NCI-H1105 (cell line): ENCODE results near the gene ZNF281.
"Not testable (repeated sequence)": the region's sequence is repeated elsewhere in the genome, so short reads cannot be mapped to it uniquely, and the experiment has no call there.

Experiments used
- DNase-seq: peaks from one replicate; lab custom pipeline; 2025; lab: John Stamatoyannopoulos, UW

Gene ZNF281

GRCh38 chr1:200428482-200429205, 18.8 kb upstream of the ZNF281 start:
- DNase-seq: no peak

GRCh38 chr1:200427744-200428143, 17.9 kb upstream of the ZNF281 start:
- DNase-seq: no peak

DNA sequence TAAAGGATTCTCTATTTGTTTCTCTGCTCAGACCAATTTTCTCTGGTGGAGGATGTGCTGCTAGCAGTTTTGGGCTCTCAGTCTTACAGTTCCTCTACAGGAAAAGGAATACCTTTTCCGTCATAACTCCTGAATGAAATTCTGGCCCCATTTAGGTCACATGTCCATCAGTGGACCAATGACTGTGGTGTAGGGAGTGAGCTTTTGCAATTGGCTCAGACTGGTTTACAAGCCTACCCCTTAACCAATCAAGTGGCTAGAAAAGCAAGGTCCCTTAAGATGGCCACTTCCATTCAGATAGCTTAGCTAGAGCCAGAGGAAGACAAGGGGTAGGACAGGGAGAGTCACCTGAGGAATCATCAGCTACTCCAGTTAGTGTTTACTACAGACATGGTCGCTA, 16.4 kb upstream of the ZNF281 start:
- DNase-seq: no peak

GRCh38 chr1:200423235-200423634, 13.4 kb upstream of the ZNF281 start:
- DNase-seq: no peak

GRCh38 chr1:200422211-200422610, 12.4 kb upstream of the ZNF281 start:
- no peak for DNase-seq

- DNase-seq: no peak
Observed at GRCh38 chr1:200415789-200416593, 6.2 kb upstream of the ZNF281 start.

DNA sequence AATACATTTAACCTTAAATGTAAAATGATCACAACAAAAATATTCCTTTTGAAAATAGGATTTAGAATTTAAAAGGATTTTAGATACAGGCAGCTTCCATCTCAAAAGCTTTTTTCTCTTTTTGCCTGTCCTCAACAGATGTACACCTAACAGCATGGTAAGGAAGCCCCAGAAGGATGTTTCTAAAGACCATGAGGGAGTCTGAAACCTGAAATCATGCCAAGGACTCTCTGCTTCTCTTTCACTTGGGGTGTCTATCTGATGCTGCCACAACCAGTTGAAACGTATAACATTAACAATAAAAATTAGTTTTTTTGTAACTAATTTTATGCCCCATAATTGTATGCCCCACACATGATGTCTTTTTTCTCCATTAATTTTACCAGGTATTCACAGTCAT, 5.4 kb upstream of the ZNF281 start:
- no peak for DNase-seq

- DNase-seq: no peak
Observed at GRCh38 chr1:200414657-200415056, 4.8 kb upstream of the ZNF281 start.

DNA sequence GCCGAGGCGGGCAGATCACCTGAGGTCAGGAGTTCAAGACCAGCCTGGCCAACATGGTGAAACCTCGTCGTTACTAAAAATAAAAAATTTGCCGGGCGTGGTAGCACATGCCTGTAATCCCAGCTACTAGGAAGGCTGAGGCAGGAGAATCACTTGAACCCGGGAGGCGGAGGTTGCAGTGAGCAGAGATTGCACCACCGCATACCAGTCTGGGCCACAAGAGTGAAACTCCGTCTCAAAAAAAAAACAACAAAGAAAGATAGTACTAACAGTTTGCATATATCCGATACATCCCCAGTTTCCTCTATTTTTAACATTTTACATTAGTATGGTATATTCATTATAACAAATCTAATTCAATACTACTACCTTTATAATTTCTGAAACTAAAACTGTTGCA, 3.9 kb upstream of the ZNF281 start:
- DNase-seq: not testable (repeated sequence)

DNA sequence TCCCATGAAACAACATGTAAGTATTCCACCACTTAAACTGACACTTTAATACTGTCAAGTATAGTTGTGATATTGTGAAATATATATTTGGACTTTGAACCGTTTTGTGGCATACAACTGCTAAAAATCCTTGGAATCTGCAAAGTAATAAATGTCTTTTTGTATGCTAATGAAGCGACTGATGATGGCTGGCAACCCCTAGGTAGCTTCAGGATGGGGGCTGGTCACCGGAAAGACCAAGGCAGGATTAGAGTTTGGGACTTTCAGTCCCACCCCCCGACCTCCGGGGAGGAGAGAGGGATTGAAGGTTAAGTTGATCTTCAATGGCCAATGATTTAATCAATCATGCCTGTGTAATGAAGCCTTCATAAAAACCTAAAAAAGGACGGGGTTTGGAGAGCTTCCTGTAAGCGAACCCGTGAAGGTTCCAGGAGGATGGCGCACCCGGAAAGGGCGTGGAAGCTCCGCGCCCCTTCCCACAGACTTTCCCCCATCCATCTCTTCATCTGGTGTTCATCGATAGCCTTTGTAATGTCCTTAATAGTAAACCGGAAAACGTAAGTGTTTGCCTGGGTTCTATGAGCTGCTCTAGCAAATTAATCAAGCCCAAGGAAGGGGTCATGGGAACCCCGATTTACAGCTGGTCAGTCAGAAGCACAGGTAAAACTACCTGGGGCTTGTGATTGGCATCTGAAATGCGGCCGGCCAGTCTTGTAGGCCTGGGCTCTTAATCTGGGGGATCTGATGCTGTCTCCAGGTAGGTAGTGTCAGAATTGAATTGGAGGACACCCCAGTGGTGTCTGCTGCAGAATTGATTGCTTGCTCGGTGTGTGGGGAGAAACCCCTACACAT, 1.8 kb upstream of the ZNF281 start:
- DNase-seq: no peak

GRCh38 chr1:200410566-200410878, 686 bp upstream of the ZNF281 start:
- DNase-seq: peak; percentile 88

DNA sequence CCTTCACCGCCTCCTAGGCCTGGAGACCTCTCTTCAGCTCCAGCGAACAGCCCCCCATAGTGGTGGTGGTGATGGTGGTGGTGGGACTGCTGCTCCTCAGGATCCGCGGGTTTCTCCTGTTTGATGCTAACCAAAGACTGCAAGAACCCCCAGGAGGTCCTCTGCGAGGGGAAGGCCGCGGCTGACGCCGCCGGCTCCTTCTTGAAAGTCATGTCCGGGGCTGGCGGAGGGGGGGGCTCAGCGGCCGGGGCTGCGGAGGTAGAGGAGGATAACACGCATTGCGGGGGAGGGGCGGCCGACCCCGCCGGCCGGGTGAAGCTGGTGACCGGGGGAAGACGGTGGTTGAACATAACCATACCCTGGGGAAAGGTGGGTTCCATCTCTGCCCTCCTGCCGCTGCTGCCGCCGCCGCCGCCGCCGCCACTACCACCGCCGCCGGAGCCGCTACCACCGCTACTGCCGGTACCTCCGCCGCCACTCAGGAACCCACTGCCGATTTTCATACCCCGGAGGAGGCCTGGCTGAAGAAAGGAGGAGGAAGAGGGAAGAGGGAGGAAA, 554 bp downstream of the ZNF281 start:
- DNase-seq: no peak

- DNase-seq: no peak
Observed at GRCh38 chr1:200406161-200406797, 3.6 kb downstream of the ZNF281 start.

DNA sequence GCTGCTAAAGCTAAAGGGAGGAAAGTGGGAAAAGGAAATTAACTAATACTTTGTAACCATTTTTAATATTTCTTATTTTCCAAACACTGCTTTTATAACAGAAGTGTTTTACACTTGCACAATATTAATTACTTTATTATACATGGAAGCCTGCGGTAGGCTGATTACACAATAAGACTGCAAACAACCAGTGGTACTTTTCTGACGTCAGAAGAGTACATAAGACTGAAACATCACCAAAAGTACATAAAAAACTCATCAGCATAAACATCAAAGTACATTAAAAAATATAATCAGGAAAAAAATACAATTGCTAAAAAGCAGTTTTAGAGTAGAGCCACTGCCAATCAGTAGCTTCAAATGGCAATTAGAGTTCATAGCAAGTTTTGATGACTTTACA, 4.6 kb downstream of the ZNF281 start:
- no peak for DNase-seq

DNA sequence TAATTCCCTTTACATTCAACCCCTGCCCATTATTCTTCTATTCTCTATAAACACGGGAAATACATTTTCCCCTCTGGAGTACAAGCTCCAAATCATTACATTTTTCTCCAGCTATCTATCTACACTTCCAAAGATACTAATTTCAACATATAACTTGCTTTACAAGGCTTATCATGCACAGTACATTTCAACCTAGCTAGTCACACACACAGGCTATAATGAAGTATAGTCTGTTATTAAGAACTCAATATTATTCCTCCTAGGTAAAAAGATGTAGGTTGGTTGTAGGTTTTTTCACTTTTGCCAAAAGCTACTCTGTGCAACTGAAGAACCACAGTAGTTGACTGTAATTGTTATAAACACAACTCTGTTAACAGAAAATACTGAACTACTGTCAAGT, 8.1 kb downstream of the ZNF281 start:
- DNase-seq: no peak

DNA sequence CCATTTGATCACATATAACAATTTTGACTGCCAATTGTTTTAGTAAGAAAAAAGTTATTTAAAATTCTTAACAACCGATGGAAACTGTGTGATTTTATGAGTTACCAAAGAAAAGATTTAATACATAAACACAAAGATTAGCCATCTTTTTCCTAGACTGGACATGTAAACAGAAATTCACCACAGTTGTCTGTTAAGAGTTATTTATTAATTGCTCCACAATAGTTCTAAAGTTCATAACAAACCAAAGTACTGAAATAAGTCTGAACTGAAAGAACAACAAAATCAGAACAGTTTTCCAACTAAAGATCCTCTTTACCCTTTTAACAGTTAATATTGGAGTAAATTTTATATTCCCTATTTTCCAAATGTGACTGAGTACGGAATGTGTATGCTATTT, 8.6 kb downstream of the ZNF281 start:
- no peak for DNase-seq

GRCh38 chr1:200400556-200400955, 9.3 kb downstream of the ZNF281 start:
- DNase-seq: no peak

GRCh38 chr1:200399860-200400259, 10.0 kb downstream of the ZNF281 start:
- no peak for DNase-seq

- no peak for DNase-seq
Observed at GRCh38 chr1:200398373-200398772, 11.5 kb downstream of the ZNF281 start.

DNA sequence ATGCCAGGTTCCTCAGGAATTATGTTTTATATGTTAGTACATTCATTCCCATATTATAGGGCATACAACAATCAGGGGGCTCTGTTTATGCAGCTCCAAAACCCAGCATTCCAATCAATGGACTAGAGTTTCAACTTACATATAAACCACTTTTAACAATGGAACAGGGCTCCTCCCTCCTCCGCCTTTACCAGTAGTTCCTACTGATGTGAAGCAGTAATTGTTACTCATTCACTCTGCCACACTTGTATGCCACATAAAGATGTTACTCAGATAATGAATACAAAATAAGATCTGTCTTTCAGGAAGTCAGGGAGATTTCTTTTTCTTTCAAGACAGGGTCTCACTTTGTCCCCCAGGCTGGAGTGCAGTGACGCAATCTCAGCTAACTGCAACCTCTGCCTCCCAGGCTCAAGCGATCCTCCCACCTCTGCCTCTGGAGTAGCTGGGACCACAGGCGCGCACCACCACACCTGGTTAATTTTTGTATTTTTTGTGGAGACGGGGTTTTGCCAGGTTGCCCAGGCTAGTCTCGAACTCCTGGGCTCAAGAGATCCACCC, 17.1 kb downstream of the ZNF281 start:
- DNase-seq: no peak

DNA sequence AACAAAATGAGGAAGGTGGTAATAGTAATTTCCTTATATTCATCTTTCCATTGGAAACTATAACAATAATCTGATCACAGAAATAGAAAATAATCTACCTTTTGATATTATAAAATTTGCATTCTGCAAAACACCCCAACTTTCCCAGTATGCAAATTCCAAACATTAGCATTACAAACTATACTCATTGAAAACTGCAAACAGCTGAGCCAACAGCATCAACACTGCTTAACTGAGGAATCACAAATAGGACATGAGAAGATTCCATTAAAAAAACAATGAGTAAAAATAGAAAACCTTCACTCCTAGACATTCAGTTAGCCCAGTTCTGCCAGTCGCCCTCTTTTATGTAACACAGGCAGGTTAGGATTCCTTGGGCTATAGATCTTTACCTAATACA, 18.1 kb downstream of the ZNF281 start:
- no peak for DNase-seq

DNA sequence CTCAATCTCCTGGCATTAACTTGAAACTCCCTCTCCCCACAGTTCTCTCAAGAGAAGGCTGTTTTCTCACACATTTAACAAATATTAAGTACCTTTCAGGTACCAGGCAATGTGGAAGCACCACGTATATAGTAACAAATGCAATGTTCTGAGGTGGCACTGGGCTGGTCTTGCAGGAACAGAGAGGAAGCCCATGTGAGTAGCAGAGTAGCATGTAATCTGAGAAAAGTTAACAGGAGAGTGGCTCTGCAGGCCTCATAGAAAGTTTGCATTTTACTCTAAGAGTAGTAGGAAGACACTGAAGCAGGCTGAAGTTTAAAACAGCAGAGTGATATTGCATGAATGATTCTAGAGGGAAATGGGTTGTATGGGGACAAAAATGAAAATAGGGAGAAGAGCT, 21.0 kb downstream of the ZNF281 start:
- DNase-seq: no peak
